PC-3 (cell line): ENCODE measurements around the gene AFF3.

Experiments
- EZH2 ChIP-seq: fragments of 300-600 bp; sonication (generic); IDR thresholded peaks from one replicate; pipeline ENCODE4 v1.6.1; 2017; ENCODE audit warnings: antibody characterized with exemption, mild to moderate bottlenecking, low read length; ENCODE audit not compliant: unreplicated experiment
- EZH2phosphoT487 ChIP-seq: fragments of 300-600 bp; sonication (generic); IDR thresholded peaks from 2 replicates; pipeline ENCODE4 v1.6.1; 2018; ENCODE audit warnings: mild to moderate bottlenecking, antibody characterized with exemption, low read length, borderline replicate concordance
- TF ChIP-seq, protein P1 (sequence below): fragments of 300-600 bp; sonication (generic); conservative IDR thresholded peaks from 2 replicates; pipeline ENCODE4 v1.5.1; 2017; ENCODE audit warnings: antibody characterized with exemption, low read depth, mild to moderate bottlenecking, low read length

DNA sequence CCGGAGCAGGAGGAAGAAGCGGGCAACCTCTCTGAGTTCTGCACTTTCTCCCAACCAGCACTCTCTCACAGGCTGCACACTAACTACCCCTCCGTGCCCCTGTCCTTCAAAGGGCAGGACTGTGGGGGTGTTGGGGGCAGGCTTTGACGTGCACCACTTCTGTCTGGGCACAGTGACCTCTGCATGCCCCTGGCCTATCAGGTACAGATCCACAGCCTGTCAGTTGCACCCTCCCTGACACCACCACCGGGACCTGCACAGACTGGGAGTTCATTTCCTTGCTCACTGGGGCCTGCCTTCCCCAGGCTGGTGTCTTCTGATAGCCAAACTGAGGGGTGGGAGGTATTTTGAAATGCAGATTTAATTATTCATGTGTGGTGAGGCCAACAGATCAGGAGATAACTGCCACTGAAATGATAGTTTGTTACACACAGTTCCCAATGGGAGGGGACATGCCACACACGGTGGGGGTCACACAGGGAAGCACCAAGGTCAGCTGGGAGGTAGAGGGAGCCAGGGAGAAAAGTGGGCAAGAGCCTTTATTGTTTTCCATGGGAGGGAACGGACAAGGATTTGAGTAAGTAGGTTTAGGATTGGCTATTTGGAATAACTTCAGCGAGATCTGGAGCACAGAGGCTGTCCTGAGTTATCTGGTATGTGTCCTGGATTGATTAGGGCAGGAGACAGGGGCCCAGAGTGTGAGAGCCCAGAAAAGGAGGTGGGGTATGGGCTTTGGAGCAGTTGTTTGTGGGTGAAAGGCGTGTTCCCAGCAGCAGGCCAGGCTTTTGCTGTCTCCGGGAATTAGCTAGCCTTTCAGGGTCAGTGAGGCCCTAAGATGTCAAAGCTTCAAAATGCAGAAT lies 251.6 kb downstream of the AFF3 start:
- TF ChIP-seq, protein P1, sequence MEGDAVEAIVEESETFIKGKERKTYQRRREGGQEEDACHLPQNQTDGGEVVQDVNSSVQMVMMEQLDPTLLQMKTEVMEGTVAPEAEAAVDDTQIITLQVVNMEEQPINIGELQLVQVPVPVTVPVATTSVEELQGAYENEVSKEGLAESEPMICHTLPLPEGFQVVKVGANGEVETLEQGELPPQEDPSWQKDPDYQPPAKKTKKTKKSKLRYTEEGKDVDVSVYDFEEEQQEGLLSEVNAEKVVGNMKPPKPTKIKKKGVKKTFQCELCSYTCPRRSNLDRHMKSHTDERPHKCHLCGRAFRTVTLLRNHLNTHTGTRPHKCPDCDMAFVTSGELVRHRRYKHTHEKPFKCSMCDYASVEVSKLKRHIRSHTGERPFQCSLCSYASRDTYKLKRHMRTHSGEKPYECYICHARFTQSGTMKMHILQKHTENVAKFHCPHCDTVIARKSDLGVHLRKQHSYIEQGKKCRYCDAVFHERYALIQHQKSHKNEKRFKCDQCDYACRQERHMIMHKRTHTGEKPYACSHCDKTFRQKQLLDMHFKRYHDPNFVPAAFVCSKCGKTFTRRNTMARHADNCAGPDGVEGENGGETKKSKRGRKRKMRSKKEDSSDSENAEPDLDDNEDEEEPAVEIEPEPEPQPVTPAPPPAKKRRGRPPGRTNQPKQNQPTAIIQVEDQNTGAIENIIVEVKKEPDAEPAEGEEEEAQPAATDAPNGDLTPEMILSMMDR = no peak
- TF ChIP-seq EZH2phosphoT487 (no peak), EZH2 (no peak)
